Peyer's patch (tissue), 4 donors: Measurements from ENCODE around the gene C4A.
"Not testable (repeated sequence)": the region's sequence is repeated elsewhere in the genome, so short reads cannot be mapped to it uniquely, and the experiment has no call there.

Experiments
- CTCF ChIP-seq, 6 experiments: fragments of 450-650 bp in 4 of 6; fragments of 200-600 bp in 2 of 6; sonication (generic) in 1 of 6; IDR thresholded peaks; one replicate each; pipeline ENCODE4 v1.5.1; 2017 to 2019; ENCODE audit warnings: antibody characterized with exemption in 6 of 6, mild to moderate bottlenecking in 3 of 6, moderate library complexity in 1 of 6
- POLR2A ChIP-seq, 2 donors: fragments of 450-650 bp; IDR thresholded peaks; one replicate each; pipeline ENCODE4 v1.5.1; 2017; ENCODE audit warnings: antibody characterized with exemption in 2 of 2, mild to moderate bottlenecking in 2 of 2, moderate library complexity in 2 of 2

- TF ChIP-seq CTCF, POLR2A (IDR thresholded peaks at IDR 0.05): not testable (repeated sequence)
These were observed 27.7 kb downstream of the C4A start for GRCh38 chr6:32009537-32009936.
